PC-9 (cell line): Measurements from ENCODE around the gene PPP1CA. TPM values are rescaled to one million over a fixed set of nuclear protein-coding genes. Genes with fewer than 3 reads are reported as not detected.
A peak's percentile ranks its signal among the peaks of the same experiment; 100 is the strongest.

Experiments used
- BruUV-seq: library from RNA; stranded (reverse); fragments of 400-500 nt; replicated peaks from 2 replicates; lab custom pipeline; 2021; lab: Mats Ljungman, UMichigan
- CTCF ChIA-PET: fragments of 300-600 bp; sonication (Branson Sonifier 250); formaldehyde crosslinking; loops from one replicate; lab custom pipeline; 2022; ENCODE audit warnings: antibody characterized with exemption; lab: Charles Lee
- POLR2A ChIA-PET: fragments of 300-600 bp; sonication (Branson Sonifier 250); formaldehyde crosslinking; loops from one replicate; lab custom pipeline; 2022; ENCODE audit warnings: antibody characterized with exemption; ENCODE audit not compliant: unreplicated experiment; lab: Charles Lee
- DNase-seq, 2 experiments: peaks; one replicate each; pipeline versions ENCODE4 v3.0.0 to v3.0.0-alpha.2; 2015 to 2022; ENCODE audit warnings: mixed read lengths in 1 of 2
- H2AFZ ChIP-seq: fragments of 200-600 bp; sonication (generic); 2 replicates; pipeline ENCODE4 v1.8.1; 2017; ENCODE audit warnings: antibody characterized with exemption
- H3F3A ChIP-seq: fragments of 200-600 bp; sonication (generic); 2 replicates; pipeline ENCODE4 v1.8.1; 2017; ENCODE audit warnings: antibody characterized with exemption, mild to moderate bottlenecking, low read depth; ENCODE audit not compliant: insufficient read depth
- H3K27ac ChIP-seq: fragments of 200-600 bp; sonication (generic); 2 replicates; pipeline ENCODE4 v1.6.1; 2016; ENCODE audit warnings: mixed run types
- H3K27me3 ChIP-seq: fragments of 200-600 bp; sonication (generic); 2 replicates; pipeline ENCODE4 v1.6.1; 2016; ENCODE audit warnings: low read depth, mixed run types; ENCODE audit not compliant: insufficient read depth
- H3K36me3 ChIP-seq: fragments of 200-600 bp; sonication (generic); 2 replicates; pipeline ENCODE4 v1.6.1; 2016; ENCODE audit warnings: low read depth, mixed run types
- H3K4me1 ChIP-seq: fragments of 200-600 bp; sonication (generic); replicated peaks from 2 replicates; pipeline ENCODE4 v1.6.1; 2016; ENCODE audit warnings: mixed run types; ENCODE audit not compliant: insufficient read depth
- H3K4me2 ChIP-seq: fragments of 200-600 bp; sonication (generic); 2 replicates; pipeline ENCODE4 v1.6.1; 2017; ENCODE audit warnings: mixed run types
- H3K4me3 ChIP-seq: fragments of 200-600 bp; sonication (generic); 2 replicates; pipeline ENCODE4 v1.6.1; 2016; ENCODE audit warnings: mixed run types
- H3K79me2 ChIP-seq: fragments of 200-600 bp; sonication (generic); 2 replicates; pipeline ENCODE4 v1.6.1; 2017; ENCODE audit warnings: low read depth, mixed run types
- H3K9me2 ChIP-seq: fragments of 200-600 bp; sonication (generic); 2 replicates; pipeline ENCODE4 v1.8.1; 2017; ENCODE audit warnings: mild to moderate bottlenecking; ENCODE audit not compliant: insufficient read depth
- H3K9me3 ChIP-seq: fragments of 200-600 bp; sonication (generic); 2 replicates; pipeline ENCODE4 v1.8.1; 2016; ENCODE audit warnings: low read depth; ENCODE audit not compliant: insufficient read depth
- H4K20me1 ChIP-seq: fragments of 200-600 bp; sonication (generic); 2 replicates; pipeline ENCODE4 v1.8.1; 2017; ENCODE audit not compliant: insufficient read depth
- EZH2 ChIP-seq: fragments of 200-600 bp; sonication (generic); IDR thresholded peaks from 2 replicates; pipeline ENCODE4 v1.8.0; 2017; ENCODE audit warnings: antibody characterized with exemption, low read depth
- intact Hi-C: fragments of 100-400 bp; cut with micrococcal nuclease; formaldehyde crosslinking; loops from one replicate; pipeline ENCODE4 v1.10.0; 2022; ENCODE audit not compliant: unreplicated experiment
- total RNA-seq: library from RNA; stranded (reverse); gene quantifications from 2 replicates; pipeline ENCODE4 v1.2.3, GENCODE V29; 2021
- TF ChIP-seq, protein P1 (sequence below): fragments of 200-600 bp; sonication (generic); conservative IDR thresholded peaks from 2 replicates; pipeline ENCODE4 v1.6.1; 2017; ENCODE audit warnings: mixed run types, antibody characterized with exemption, mild to moderate bottlenecking, moderate library complexity

PPP1CA gene
- total RNA-seq, 1 experiment from 2014 or later: 306 TPM

- Histone ChIP-seq H3K27me3 (no peaks in the 10 kb centered on the region), H3K27ac (peak within 1 kb of the TSS; percentile 99), H3K79me2 (peaks cover 65% of the 10 kb centered on the region), H4K20me1 (peaks cover 38% of the 10 kb centered on the region), H3K9me3 (no peaks in the 10 kb centered on the region), H3K4me3 (peak within 1 kb of the TSS; percentile 87), H3K4me1 (peaks cover 50% of the 10 kb centered on the region), H2AFZ (no peak within 1 kb of the TSS), H3K9me2 (no peaks in the 10 kb centered on the region), H3F3A (peaks cover 52% of the 10 kb centered on the region), H3K4me2 (peak within 1 kb of the TSS; percentile 94), H3K36me3 (no peaks in the 10 kb centered on the region; the same call in 1 of the 2 replicates)
- BruUV-seq: TSS peak; percentile 0
- ChIA-PET POLR2A (interaction anchor here (0.5 to 0.7 kb wide), 4 partner anchors 18 to 254 kb away, joined by 3 to 21 read pairs (median 7); partner anchors contain the start of gene KDM2A), CTCF (interaction anchor here (0.6 to 2.6 kb wide), 7 partner anchors 12 to 169 kb away, joined by 3 to 13 read pairs (median 3); no protein-coding TSS in a partner anchor)
- no peak for DNase-seq
- TF ChIP-seq EZH2: no peak
- TF ChIP-seq, protein P1, sequence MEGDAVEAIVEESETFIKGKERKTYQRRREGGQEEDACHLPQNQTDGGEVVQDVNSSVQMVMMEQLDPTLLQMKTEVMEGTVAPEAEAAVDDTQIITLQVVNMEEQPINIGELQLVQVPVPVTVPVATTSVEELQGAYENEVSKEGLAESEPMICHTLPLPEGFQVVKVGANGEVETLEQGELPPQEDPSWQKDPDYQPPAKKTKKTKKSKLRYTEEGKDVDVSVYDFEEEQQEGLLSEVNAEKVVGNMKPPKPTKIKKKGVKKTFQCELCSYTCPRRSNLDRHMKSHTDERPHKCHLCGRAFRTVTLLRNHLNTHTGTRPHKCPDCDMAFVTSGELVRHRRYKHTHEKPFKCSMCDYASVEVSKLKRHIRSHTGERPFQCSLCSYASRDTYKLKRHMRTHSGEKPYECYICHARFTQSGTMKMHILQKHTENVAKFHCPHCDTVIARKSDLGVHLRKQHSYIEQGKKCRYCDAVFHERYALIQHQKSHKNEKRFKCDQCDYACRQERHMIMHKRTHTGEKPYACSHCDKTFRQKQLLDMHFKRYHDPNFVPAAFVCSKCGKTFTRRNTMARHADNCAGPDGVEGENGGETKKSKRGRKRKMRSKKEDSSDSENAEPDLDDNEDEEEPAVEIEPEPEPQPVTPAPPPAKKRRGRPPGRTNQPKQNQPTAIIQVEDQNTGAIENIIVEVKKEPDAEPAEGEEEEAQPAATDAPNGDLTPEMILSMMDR: no peak
- intact Hi-C loops: loop anchor here (1.0 to 10.0 kb wide), 4 partner anchors 9 to 528 kb away; partner anchors contain the start of genes CDK2AP2, PITPNM1 and RCE1
Measured at GRCh38 chr11:67372993-67373647, 28.5 kb downstream of the PPP1CA start, which contains the start of gene CLCF1. Gene CLCF1 (minus strand): TSS chr11:67373598. CDS start chr11:67373539, 59 bp downstream.

DNA sequence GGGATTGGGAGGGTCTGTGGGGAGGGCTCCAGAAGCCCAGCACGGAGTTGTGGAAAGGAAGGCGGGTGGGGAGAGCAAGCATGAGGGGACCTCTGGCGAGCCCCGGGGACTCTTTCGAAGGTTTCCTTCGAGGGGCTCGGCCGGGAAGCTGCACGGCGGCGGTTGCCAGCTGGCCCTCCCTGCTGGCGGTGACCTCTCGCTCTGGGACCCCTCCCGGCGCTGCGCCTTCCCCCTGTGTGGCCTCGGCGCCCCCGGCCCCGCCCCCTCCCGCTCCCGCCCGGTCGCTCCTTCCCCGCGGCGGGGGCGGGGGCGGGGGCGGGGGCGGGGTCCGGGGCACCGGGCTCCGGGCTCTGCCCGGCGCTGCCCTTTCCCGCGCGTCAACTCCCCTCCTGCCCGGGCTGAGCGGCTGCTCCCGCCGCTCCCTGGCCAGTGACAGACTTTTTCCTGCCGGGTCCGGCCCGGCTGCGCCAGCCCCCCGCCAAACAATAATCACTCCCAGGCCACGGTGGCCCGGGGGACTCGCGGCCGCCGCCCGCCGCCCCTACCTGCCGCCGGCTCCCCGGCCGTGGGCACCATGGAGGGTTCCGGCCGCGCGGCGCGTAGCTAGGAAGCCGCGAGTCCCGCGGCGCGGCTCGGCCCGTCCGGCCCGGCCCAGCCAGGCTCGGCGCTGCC is 29.2 kb downstream of the PPP1CA start:
- no TSS peak for BruUV-seq
- Histone ChIP-seq H2AFZ (no peak overlapping the region), H3K4me1 (peaks cover 43% of the 10 kb centered on the region), H3K4me2 (peak overlapping the region; percentile 94), H3K79me2 (peaks cover 71% of the 10 kb centered on the region), H3K27ac (peak overlapping the region; percentile 99), H3K36me3 (peaks cover 2% of the 10 kb centered on the region), H3F3A (peaks cover 49% of the 10 kb centered on the region), H4K20me1 (peaks cover 44% of the 10 kb centered on the region), H3K4me3 (peak overlapping the region; percentile 87), H3K9me3 (no peaks in the 10 kb centered on the region), H3K27me3 (no peaks in the 10 kb centered on the region), H3K9me2 (no peaks in the 10 kb centered on the region)
- CTCF ChIA-PET: interaction anchor here (0.6 to 2.5 kb wide), 4 partner anchors 8 to 27 kb away, joined by 3 to 12 read pairs (median 4); no protein-coding TSS in a partner anchor
- POLR2A ChIA-PET: interaction anchor here (0.6 to 1.4 kb wide), 6 partner anchors 8 to 253 kb away, joined by 3 to 10 read pairs (median 6); partner anchors contain the start of genes KDM2A and POLD4
- intact Hi-C loops: loop anchor here (5.0 to 10.0 kb wide), 3 partner anchors 128 to 528 kb away; partner anchors contain the start of genes CDK2AP2, PITPNM1 and RCE1
- DNase-seq: peak in 1 of 2 experiments; percentile 56
- TF ChIP-seq, protein P1: no peak
- no peak for TF ChIP-seq EZH2

GRCh38 chr11:67371911-67372320 is 29.7 kb downstream of the PPP1CA start:
- Histone ChIP-seq H3K9me3 (no peaks in the 10 kb centered on the region), H2AFZ (no peak overlapping the region), H3K79me2 (peaks cover 71% of the 10 kb centered on the region), H3K4me2 (peak overlapping the region; percentile 94), H3K4me1 (peaks cover 38% of the 10 kb centered on the region), H4K20me1 (peaks cover 48% of the 10 kb centered on the region), H3K27me3 (no peaks in the 10 kb centered on the region), H3K36me3 (peaks cover 5% of the 10 kb centered on the region), H3K27ac (peak overlapping the region; percentile 40), H3F3A (peaks cover 44% of the 10 kb centered on the region), H3K4me3 (peak overlapping the region; percentile 87), H3K9me2 (no peaks in the 10 kb centered on the region)
- ChIA-PET CTCF (interaction anchor here (0.6 to 2.5 kb wide), 5 partner anchors 9 to 26 kb away, joined by 3 to 12 read pairs (median 6); no protein-coding TSS in a partner anchor), POLR2A (interaction anchor here (0.7 to 1.4 kb wide), 4 partner anchors 9 to 204 kb away, joined by 5 to 10 read pairs (median 7); partner anchors contain the start of gene POLD4)
- DNase-seq: no peak
- no TSS peak for BruUV-seq
- TF ChIP-seq, protein P1: no peak
- no peak for TF ChIP-seq EZH2
- intact Hi-C loops: loop anchor here (5.0 to 10.0 kb wide), 3 partner anchors 127 to 527 kb away; partner anchors contain the start of genes CDK2AP2, PITPNM1 and RCE1
